Psoas muscle (tissue), 8 donors: ENCODE measurements around the gene LIMK2. TPM values are rescaled to one million over a fixed set of nuclear protein-coding genes. Genes with fewer than 3 reads are reported as not detected.
"Not testable (repeated sequence)": the region's sequence is repeated elsewhere in the genome, so short reads cannot be mapped to it uniquely, and the experiment has no call there.

Experiments used
- ATAC-seq, 4 donors: fragments of 200-7000 bp; cut with Tn5 transposase; one replicate each; pipeline ENCODE4 v1.9.1; 2020; ENCODE audit warnings: moderate library complexity in 3 of 4, mild to moderate bottlenecking in 2 of 4
- DNase-seq, 2 donors: peaks; one replicate each; pipeline ENCODE4 v3.0.0-alpha.2; 2020
- H3K27ac ChIP-seq: fragments of 200-600 bp; one replicate; pipeline ENCODE4 v1.8.0; 2022
- H3K27me3 ChIP-seq, 3 donors: fragments of 200-600 bp in 1 of 3; one replicate each; pipeline versions ENCODE4 v1.6.1 to v1.8.0; 2013 to 2022; ENCODE audit warnings: low read length in 2 of 3, mild to moderate bottlenecking in 2 of 3, moderate library complexity in 1 of 3; ENCODE audit not compliant: insufficient read depth in 3 of 3
- H3K36me3 ChIP-seq, 2 donors: fragments of 200-600 bp in 1 of 2; one replicate each; pipeline versions ENCODE4 v1.6.1 to v1.8.0; 2013 to 2022; ENCODE audit warnings: low read depth in 1 of 2, mild to moderate bottlenecking in 1 of 2, moderate library complexity in 1 of 2; ENCODE audit not compliant: insufficient read depth in 1 of 2
- H3K4me1 ChIP-seq: fragments of 200-600 bp; one replicate; pipeline ENCODE4 v1.8.0; 2022
- H3K4me3 ChIP-seq: fragments of 200-600 bp; one replicate; pipeline ENCODE4 v1.8.0; 2022; ENCODE audit warnings: mild to moderate bottlenecking
- H3K9me3 ChIP-seq: fragments of 200-600 bp; one replicate; pipeline ENCODE4 v1.8.0; 2022
- WGBS, 3 donors: extraction: QIAGEN DNeasy Blood & Tissue Kit; methylation state at CpG; one replicate each; pipeline versions ENCODE4 v1.1.6 to v1.1.7; 2013; 5-methylcytosine and 5-hydroxymethylcytosine counted together
- intact Hi-C, 2 donors: fragments of 100-400 bp; cut with DNase I; formaldehyde crosslinking; loops; one replicate each; pipeline versions ENCODE4 v1.11.0 to v1.14.2; 2022
- polyA plus RNA-seq, 3 donors: library from polyadenylated mRNA; stranded (reverse); fragments of 200-250 nt; gene quantifications; one replicate each; pipeline ENCODE4 v1.2.3, GENCODE V29; 2013
- total RNA-seq, 4 donors: library from RNA; stranded (reverse); fragmentation: NEBNext Ultra II Directional in 2 of 4; extraction: Animal tissue kit (Norgen Biotek cat#: 25700) in 2 of 4; gene quantifications; one replicate each; pipeline versions ENCODE4 v1.2.1 to v1.2.4, GENCODE V29; 2021 to 2023
- TF ChIP-seq, protein P1 (sequence below): fragments of 200-600 bp; IDR thresholded peaks from one replicate; pipeline ENCODE4 v1.8.0; 2022; ENCODE audit warnings: antibody characterized with exemption
- donor health status: healthy with polysubstance abuse.
- donor health status: DM: no; HTN: no; CAD: no; lungs with moderate emphysema.
- donor health status: Bipolar disorder and iron deficiency.
- donor health status: healthy.
- donor health status: DM: yes; HTN: yes; CAD: no.
- donor health status: DM: no; HTN: no; CAD: no.
- donor health status: DM: no; HTN: no; CAD: no.
- donor health status: DM: yes; HTN: yes; CAD: no.

LIMK2 gene
- total and polyA plus RNA-seq, 7 donors, result 4.0 to 73.5 (median 12.5) TPM

DNA sequence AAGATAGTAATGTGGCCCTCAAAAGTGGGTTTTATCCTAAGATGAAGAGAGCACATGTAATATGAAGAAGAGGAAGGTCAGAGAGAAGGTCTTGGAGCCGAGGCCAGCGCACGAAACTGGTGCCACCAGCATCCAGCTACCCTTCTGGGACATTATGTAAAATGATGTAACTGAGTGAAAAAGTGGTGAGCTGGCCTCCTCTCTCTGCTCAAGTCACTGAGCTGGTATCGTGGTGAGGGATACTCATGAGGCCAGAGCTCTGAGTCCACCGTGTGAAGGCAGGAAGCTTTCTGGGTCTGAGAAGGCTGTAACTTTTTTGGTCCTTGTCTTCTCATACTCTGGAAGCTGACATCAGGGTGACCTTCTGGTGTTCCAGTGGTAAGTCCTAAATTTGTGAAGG is 27.0 kb upstream of the LIMK2 start:
- Histone ChIP-seq H3K36me3 (peaks cover 0 to 52% of the 10 kb centered on the region in 2 donors), H3K27ac (no peak overlapping the region), H3K9me3 (no peaks in the 10 kb centered on the region), H3K27me3 (no peaks in the 10 kb centered on the region), H3K4me3 (no peak overlapping the region), H3K4me1 (peaks cover 4% of the 10 kb centered on the region)
- DNase-seq, result no peak
- intact Hi-C loops, result no loop called here
- TF ChIP-seq, protein P1, sequence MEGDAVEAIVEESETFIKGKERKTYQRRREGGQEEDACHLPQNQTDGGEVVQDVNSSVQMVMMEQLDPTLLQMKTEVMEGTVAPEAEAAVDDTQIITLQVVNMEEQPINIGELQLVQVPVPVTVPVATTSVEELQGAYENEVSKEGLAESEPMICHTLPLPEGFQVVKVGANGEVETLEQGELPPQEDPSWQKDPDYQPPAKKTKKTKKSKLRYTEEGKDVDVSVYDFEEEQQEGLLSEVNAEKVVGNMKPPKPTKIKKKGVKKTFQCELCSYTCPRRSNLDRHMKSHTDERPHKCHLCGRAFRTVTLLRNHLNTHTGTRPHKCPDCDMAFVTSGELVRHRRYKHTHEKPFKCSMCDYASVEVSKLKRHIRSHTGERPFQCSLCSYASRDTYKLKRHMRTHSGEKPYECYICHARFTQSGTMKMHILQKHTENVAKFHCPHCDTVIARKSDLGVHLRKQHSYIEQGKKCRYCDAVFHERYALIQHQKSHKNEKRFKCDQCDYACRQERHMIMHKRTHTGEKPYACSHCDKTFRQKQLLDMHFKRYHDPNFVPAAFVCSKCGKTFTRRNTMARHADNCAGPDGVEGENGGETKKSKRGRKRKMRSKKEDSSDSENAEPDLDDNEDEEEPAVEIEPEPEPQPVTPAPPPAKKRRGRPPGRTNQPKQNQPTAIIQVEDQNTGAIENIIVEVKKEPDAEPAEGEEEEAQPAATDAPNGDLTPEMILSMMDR, result no peak
- peak in 2 of 4 donors; percentile 25 to 30 for ATAC-seq
- WGBS, 3 donors, result 91 to 95% (median 92%) methylated on average over 5 of the region's 5 CpGs

DNA sequence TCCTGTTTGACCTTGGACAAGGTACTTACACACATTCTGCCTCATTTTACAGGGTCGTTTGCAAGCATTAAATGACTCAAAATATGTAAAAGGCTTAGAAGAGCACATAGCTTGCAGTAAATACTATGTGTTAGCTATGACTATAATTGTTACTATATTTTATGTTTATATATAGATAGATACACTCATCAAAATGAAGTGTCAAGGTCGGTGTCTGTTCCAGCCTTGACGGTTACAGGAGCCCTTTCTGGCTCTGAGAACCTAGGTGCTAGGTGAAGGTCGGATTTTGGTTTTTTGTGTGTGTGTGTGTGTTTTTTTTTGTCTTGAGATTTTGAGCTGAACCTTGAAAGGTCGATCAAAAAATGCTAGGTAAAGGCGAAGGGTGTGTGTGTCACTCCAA is 24.5 kb upstream of the LIMK2 start:
- Histone ChIP-seq H3K27ac (no peak overlapping the region), H3K27me3 (no peaks in the 10 kb centered on the region), H3K36me3 (peaks cover 0 to 54% of the 10 kb centered on the region in 2 donors), H3K4me1 (no peaks in the 10 kb centered on the region), H3K4me3 (no peak overlapping the region), H3K9me3 (no peaks in the 10 kb centered on the region)
- intact Hi-C loops, result no loop called here
- DNase-seq, result no peak
- WGBS, 3 donors, result 62 to 73% (median 71%) methylated on average over 6 of the region's 6 CpGs
- TF ChIP-seq, protein P1, result no peak
- ATAC-seq, result peak in 3 of 4 donors; percentile 46 to 64 (median 63)

DNA sequence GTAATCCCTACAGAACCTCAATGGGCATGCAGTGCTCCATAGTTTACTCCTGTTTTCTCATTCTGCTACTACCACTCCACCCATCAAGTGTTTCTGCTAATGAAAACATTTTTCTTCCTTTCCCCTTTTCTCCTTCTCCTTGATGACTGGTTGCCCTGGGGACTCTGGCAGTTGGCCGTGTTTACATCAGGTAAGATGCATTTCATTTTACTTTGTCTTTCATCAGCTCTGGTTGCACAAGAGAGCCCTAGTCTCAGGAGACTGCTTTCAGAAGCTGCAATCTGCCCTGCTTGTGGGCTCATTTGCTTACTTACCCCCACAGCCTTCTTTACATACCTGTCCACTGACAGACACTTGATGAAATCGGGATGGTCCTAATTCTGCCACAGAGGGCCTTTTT is 19.6 kb upstream of the LIMK2 start:
- DNase-seq, result no peak
- Histone ChIP-seq H3K4me3 (no peak overlapping the region), H3K9me3 (no peaks in the 10 kb centered on the region), H3K27me3 (no peaks in the 10 kb centered on the region), H3K4me1 (no peaks in the 10 kb centered on the region), H3K27ac (no peak overlapping the region), H3K36me3 (peaks cover 8 to 83% of the 10 kb centered on the region in 2 donors)
- peak in 2 of 4 donors; percentile 22 to 49 for ATAC-seq
- TF ChIP-seq, protein P1, result no peak
- WGBS, 3 donors, result 66 to 80% (median 70%) methylated on average over 2 of the region's 2 CpGs
- intact Hi-C loops, result no loop called here

DNA sequence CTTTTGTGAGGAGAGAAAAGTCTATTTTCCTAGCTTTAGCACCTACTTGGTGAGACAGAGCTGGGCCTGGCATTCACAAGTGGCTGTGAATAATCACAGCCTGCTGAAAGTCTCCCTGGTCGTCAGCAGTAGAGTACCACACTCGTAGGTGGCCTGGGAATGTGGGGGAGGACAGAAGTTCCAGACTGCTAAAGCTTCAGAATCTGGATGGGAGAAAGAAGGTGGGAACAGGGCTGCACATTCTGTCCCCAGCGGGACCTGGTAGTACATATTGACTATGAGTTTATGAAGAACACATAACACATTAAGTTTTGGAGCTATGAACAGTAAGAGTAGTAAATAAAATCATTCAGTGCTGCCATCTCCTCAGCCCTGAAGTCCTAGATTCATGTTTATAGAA is 19.0 kb upstream of the LIMK2 start:
- Histone ChIP-seq H3K27ac (no peak overlapping the region), H3K9me3 (no peaks in the 10 kb centered on the region), H3K36me3 (peaks cover 8 to 80% of the 10 kb centered on the region in 2 donors), H3K4me3 (no peak overlapping the region), H3K4me1 (no peaks in the 10 kb centered on the region), H3K27me3 (no peaks in the 10 kb centered on the region)
- DNase-seq (no peak), ATAC-seq (no peak)
- TF ChIP-seq, protein P1, result no peak
- WGBS, 3 donors, result 65 to 68% (median 67%) methylated on average over 3 of the region's 3 CpGs
- intact Hi-C loops, result no loop called here

DNA sequence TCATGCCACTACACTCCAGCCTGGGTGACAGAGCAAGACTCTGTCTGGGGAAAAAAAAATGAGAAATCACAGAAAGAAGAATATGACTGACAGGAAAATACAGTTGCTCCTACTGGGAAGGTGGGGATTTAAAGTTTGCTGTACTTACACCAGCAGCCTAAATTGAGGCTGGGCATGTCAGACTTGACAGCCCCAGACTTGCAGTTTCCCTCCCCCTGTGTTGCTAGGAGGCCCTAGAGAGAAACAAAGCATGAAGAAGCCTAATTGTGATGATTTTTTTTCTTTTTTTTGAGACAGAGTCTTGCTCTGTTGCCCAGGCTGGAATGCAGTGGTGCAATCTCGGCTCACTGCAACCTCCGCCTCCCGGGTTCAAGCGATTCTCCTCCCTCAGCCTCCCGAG is 17.4 kb upstream of the LIMK2 start:
- DNase-seq, H3K27ac ChIP-seq, intact Hi-C loops, H3K4me3 ChIP-seq, H3K4me1 ChIP-seq, ATAC-seq, H3K9me3 ChIP-seq, H3K27me3 ChIP-seq: not testable (repeated sequence)
- H3K36me3 ChIP-seq, result peaks cover 8 to 83% of the 10 kb centered on the region in 2 donors
- 94 to 98% (median 95%) methylated on average over 5 of the region's 5 CpGs for WGBS, 3 donors
